Measurements from ENCODE around the gene HS2ST1.
"Not testable (repeated sequence)": the region's sequence is repeated elsewhere in the genome, so short reads cannot be mapped to it uniquely, and the experiment has no call there.

Gene HS2ST1

DNA sequence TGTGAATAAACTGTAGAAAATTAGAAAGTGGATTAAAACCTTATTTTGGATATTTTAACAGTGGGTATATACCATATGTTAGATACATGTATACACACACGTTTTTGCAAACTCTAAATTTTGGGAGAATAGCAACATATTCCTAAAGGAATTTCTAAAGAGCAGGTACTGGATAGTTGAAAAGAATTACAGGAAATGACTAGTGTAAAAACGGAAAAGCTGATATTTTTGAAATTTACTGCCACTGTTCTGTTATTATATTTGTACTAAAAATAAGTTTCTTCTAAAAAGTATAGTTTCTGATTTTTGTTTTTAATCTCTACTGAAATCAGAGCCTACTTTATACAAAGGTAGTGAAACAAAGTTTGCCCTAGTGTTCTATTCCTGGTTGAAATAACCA, 114.1 kb downstream of the HS2ST1 start:
- no peak for DNase-seq

DNA sequence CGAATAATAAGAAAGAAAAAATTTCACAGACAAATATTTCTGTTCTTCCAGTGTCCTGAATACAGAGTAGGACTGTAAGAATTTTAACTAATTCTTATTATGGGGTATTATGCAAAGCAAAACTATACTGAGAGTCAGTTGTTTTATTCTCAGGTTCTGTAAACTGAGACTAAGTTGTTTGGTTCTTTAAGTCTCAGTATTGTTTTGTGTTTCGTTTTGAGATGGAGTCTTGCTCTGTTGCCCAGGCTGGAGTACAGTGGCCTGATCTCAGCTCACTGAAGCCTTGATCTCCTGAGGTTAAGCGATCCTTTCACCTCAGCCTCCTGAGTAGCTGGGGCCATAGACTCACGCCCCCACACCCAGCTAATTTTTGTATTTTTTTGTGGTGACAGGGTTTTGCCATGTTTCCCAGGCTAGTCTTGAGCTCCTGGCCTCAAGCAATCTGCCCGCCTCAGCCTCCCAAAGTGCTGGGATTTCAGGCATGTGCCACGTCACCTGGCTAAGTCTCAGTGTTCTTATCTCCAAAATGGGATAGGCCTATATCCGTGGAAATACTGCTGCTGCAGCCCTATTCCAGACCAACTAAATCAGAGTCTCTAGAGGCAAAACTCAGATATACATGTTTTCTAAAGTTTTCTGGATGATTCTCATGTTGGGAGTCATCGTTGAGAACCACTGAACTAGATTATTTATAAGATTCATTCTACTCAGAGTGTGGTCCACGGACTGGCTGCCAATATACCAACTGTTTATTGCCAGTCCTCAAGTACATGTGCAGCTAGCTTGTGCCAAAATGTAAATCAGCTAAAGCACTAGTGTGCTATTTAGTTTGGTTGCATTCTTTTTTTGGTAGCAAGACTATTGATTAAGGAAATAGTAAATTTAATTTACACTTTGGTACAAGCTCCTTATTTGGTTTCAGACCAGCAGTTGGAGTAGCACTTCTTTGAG, 116.6 kb downstream of the HS2ST1 start:
- DNase-seq: no peak

DNA sequence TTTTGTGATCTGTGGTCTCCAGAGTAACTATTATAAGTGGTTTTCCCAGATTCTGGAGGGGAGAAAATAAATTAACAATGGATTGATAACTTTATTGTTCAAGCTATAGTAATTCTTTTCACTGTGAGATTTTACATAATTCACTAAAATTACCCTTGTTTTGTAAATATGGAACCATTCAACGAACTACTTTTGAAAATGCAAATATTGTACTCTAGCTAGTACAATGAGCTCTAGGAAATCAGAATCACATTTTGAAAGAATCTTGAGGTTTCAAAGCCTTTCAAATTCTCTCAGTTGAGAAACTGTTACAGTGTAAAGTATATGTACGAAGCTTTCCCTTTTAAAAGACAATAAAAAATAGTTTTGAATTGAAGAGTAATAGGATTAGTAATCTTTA, 119.9 kb downstream of the HS2ST1 start:
- no peak for DNase-seq

DNA sequence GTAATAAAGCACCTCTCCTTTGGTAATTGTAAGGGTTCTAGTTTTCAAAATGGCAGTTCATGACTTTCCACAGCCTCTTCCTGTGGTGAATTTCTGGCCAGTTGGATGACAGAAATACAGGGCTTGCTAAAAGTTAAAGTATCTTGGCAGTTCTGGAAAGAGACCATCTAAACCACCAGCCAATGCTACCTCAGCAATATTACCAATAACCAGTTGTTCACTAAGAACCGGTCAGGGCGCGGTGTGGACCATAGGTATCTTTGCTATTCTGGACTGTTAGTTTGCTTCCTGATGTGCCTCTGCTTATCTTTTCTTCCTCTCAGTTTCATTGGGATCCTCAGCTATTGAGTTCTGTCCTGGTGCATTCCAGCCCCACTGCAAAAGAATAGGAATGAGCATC, 124.7 kb downstream of the HS2ST1 start:
- no peak for DNase-seq

DNA sequence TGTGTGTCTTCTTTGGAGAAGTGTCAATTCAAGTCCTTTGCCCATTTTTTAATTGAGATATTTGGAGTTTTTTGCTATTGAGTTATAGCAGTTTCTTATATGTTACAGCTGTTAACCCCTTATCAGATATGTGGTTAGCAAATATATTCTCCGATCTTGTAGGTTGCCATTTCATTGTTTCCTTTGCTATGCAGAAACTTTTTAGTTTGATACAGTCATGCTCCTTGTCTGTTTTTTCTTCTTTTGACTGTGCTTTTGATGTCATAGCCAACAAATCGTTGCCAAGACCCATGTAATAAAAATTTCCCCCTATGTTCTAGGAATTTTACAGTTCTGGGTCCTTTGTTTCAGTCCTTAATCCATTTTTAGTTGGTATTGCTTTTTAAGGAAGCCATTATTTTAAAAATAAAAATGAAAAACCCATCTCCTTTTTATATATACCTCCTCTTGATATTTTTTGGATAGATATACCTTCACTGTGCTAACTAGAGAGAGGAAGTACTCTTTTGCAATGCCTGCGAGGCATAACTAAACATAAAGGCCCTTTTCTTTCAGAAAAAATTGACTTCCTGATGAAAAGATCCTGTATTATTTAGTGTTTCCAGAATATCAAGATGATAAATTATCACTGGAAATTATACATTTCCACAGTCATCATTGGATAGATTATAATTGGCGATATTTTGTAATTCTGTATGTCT, 127.8 kb downstream of the HS2ST1 start:
- no peak for DNase-seq

DNA sequence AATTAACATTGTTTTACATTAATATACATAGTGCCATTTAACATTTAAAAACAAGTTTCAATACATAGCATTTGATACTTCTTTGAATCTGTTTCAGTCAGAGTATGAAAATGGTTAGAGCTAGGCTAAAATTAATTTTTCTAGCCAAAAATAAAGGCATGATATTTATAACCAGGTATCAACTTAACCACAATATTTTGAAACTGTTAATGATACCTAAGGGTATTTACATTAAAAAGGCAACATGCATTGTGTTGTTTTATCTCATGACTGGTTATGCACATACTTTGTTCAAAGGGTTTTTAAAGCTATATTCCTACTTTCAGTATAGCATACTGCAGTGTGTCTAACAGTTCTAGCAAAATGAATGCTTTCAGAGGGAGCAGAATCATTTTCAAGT, 130.0 kb downstream of the HS2ST1 start:
- no peak for DNase-seq

DNA sequence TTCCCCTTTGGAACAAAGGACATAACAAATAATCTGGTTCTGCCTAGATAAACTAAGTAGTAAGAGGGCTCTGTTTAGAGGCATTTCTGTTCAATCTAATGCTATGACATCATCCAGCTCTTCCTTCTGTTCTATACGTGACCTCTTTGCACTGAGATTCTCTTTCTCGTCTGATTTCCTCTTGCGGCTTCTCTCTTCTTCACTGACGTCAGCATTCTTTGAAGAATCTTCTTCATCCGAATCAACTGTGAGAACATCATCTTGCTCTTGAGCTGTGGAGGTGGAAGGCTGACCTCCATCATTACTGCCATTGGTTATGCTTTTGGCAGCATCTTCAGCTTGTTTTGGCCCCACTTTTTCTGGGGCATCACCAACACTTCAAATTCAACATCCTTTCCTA, 130.4 kb downstream of the HS2ST1 start:
- DNase-seq: no peak

DNA sequence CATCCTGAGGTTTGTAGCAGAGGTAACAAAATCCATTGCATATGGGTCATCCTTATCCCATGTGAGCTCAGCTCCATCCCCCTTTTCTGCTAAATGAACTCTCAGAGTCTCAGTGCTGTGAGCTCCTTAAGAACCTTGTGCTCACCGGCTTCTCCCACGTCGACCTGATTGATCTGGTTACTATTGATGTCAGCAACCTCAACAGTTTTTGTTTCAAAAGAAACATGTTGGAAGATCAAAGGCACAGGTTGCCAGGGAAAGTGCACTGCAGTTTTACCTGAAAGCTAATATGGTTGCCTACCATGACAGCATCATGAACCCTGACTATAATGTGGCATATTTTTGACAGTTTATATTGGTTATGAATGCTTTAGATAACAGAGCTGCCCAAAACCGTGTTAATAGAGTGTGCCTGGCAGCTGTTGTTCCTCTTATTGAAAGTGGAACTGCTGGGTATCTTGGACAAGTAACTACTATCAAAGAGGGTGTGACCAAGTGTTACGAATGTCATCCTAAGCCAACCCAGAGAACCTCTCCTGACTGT, 131.4 kb downstream of the HS2ST1 start:
- DNase-seq: peak; percentile 41

DNA sequence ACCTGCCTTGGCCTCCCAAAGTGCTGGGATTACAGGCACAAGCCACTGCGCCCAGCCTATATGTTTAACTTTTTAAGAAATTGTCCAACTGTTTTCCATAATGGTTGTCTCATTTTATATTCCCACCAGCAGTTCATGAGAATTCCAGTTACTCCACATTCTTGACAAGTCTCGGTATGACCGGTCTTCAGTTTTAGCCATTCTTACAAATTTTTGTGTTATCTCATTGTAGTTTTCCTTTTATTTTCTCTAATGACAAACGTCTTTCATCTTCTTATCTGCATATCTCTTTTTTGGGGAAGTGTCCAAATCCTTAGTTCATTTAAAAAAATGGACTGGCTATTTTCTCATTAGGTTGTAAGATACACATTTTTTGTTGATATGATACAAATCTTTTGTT, 132.5 kb downstream of the HS2ST1 start:
- DNase-seq: no peak

DNA sequence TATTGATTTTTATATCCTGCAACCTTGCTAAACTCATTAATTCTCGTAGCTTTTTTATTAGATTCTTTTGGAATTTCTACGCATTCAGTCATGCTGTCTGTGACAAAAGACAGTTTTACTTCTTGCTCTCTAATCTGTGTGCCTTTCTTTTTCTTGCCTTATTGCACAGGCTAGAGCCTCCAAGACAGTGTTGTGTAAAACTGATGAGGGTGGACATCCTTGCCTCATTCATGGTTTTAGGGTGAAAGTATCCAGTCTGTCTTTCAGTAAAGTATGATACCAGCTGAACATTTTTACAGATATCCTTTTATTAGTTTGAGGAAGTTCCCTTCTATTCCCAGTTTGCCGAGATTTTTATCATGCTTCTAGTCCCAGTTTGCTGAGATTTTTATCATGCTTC, 133.8 kb downstream of the HS2ST1 start:
- no peak for DNase-seq

DNA sequence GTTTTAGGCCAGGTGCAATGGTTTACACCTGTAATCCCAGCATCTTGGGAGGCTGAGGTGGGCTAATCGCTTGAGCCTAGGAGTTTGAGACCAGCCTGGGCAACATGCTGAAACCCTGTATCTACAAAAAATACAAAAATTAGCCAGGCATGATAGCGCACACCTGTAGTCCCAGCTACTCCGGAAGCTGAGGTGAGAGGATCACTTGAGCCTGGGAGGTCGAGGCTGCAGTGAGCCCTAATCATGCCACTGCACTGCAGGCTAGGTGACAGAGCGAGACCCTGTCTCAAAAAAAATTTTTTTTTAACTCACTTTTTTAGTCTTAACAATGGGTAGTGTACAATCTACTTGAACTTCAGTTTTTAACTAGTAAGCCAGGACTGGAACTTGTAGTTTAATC, 137.5 kb downstream of the HS2ST1 start:
- DNase-seq: no peak

DNA sequence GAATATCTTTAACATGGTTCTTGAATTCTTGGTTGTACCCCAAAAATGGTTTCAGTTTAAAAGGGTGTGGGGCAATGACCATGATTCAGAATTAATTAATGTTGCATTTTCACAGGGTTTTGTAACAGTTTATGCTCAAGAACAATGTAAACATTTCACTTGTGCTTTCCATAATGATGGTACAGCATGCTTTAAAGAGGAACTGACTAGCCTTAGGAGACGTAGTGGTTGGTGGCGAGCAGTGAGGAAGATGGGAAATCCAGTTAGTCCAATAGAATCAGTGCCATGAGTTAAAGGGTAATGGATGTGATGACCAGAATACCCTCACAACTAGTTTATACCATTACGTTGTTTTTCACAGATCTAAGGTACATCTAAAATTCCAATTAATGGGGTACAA, 138.0 kb downstream of the HS2ST1 start:
- no peak for DNase-seq

DNA sequence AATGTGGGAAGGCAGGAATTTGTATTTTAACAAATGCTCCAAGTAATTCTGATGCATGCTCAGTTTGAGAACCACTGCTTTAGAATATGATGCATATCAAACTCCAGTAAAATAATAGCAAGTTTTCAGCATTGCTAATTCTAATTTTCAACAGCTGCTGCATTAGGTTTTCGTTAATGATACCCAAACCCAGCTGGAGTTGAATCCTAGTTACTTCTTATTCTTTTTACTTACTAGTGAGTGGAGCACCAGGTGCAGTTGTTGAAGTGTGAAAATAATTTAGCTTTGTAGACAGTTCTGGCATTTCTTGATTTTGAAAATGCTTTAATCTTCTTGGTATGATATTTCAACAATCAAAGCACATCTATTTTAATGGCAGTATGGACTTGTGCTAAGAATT, 138.5 kb downstream of the HS2ST1 start:
- DNase-seq: no peak

DNA sequence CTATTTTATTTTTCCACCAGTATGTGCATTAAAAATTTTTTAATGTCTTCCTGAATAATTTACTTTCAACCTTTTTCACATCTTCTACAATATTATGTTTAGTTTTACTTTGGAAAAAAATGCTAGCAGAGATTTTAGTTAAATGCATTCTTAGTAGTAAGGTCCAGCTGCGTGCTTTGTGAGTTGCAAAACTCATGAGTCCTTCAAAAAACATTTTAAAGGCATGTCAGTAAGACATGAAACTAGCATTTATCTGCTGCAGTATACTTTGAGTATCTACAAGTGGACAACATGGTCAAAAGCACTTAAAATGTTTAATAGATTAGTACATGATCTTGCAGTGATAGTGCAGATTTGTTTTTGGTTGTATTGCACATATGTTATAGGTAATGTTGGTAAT, 139.0 kb downstream of the HS2ST1 start:
- no peak for DNase-seq

DNA sequence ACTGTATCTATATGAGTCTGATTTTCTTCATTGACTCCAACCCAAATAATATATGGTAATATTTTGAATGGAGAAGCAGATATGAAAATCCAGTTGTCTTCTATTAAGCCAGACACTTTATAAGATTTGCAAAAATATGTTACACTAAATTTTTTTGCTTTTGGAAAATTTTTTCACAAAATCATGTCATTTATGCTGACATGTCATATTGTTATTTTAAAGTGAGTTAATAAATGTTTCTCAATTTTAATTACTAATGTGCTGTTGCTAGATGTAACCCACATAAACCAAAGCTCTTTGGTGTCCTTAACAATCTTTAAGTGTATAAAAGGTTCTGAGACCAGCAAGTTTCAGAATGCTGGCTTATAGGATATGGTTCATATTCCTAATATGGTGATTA, 142.5 kb downstream of the HS2ST1 start:
- no peak for DNase-seq

DNA sequence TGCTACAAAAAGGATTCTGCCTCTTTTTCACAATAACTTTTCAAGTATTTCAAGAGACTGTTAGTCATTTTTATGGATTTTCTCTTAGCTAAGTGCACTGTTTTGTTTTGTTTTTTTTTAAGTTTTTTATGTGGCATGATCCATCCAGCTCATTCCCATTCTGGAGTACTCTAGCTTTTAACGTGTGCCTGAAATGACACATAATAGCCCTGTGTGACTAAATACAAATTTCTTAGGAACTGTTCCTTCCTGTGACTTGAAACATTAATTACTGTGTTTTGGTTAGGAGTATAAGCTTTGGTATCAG, 143.9 kb downstream of the HS2ST1 start:
- no peak for DNase-seq

DNA sequence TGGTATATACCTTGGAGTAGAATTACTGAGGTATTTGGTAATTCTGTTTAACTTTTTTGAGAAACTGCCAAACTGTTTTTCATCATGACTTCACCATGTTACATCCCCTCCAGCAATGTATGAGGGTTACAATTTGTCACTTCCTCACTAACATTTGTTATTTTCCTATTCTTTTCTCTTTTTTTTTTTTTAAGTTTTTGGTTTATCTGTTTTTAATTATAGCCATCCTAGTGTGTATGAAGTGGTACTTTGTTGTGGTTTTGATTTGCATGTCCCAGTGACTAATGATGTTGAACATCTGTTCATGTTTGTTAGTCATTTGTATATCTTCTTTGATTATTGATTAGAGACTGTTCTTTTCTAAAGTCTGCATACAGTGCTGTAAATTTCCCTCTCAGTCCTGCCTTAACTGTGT, 147.3 kb downstream of the HS2ST1 start:
- peak; percentile 40 for DNase-seq

DNA sequence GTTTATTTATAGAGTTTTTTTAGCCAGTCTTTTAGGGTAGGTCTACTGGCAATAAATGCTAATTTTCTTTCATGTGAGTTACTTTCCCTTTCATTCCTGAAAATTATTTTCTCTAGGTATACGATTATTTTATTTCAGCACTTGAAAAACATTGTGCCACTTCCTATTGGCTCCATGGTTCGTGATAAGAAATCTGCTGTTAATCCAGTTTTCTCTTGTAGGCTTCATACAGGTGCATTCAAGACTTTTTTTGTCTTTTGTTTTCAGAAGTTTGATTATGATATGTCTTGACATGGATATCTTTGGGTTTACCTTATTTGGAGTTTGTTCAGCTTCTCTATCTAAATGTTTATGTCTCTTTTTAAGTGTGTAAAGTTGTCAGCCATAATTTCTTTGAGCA, 148.3 kb downstream of the HS2ST1 start:
- no peak for DNase-seq

DNA sequence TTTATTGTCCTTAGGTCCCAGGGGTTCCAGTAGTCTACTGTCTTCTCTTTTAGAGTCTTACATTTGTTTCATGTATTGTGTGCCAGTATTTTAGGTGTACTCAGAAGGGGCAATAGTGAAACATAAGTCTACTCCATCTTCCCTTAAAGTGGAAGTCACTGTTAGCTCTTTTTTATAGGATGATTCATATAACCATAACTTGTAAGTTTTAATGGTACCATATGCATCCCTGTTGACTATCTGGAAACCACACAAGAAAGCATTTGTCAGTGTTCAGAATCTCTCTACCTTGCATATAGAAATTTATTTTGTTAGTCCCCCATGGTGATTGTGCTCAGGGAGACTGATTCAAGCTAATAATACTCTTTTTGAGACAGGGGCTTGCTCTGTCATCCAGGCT, 149.9 kb downstream of the HS2ST1 start:
- DNase-seq: no peak

DNA sequence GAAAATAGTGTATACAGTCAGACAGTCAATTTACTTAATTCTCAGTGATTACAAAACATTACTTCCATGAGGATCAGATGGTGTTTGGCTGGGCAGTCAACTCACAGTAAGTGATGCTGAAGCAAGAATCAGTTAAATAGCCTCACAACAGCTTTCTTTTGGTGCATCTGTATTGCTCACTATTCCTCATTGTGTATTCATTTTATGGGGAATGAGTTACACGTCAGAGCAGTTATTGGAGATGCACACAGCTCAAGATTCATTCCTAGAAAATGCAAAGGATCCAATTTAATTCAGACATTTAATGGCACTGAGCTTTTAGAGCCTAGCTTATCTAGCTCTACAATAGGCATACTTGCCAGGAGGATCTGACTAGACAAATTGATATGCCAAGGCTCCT, 150.6 kb downstream of the HS2ST1 start:
- DNase-seq: no peak

DNA sequence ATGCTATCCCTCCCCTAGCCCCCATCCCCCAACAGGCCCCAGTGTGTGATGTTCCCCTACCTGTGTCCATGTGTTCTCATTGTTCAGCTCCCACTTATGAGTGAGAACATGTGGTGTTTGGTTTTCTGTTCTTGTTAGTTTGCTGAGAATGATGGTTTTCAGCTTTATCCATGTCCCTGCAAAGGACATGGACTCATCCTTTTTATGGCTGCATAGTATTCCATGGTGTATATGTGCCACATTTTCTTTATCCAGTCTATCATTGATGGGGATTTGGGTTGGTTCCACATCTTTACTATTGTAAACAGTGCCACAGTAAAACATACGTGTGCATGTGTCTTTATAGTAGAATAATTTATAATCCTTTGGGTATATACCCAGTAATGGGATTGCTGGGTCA, 152.3 kb downstream of the HS2ST1 start:
- DNase-seq: not testable (repeated sequence)

DNA sequence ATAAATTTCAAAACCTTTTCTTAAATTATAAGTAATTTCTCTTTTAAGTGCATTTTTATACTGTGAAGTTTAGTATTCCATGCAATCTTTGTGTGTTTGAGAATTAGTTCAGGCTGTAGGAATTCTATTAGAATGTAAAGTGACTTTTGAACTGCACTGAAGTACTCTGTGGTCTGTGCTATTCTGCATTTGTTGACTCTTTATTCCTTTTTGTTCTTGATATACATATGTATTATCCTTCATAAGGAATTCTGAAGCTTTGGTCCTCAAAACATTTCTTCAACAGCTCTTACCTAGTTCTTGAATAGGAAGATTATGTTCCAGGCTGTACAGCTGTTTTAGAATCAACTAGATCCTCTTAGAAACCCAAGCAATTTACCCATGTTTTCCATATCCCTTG, 158.0 kb downstream of the HS2ST1 start:
- no peak for DNase-seq

DNA sequence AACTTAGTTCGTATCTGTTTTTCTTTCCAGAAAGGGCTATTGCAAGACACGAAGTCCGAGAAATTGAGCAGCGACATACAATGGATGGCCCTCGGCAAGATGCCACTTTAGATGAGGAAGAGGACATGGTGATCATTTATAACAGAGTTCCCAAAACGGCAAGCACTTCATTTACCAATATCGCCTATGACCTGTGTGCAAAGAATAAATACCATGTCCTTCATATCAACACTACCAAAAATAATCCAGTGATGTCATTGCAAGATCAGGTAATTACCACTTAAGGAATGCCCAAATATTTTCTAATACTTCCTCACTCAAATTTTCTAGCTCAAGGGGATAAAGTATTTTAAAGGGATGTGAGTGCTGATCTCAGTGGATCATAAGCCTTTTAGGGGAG, 158.5 kb downstream of the HS2ST1 start:
- no peak for DNase-seq
